Measurements from ENCODE around the gene OPCML. TPM values are rescaled to one million over a fixed set of nuclear protein-coding genes. Genes with fewer than 3 reads are reported as not detected.

The OPCML gene
- total RNA-seq, 1 experiment from 2014 or later, result not detected

DNA sequence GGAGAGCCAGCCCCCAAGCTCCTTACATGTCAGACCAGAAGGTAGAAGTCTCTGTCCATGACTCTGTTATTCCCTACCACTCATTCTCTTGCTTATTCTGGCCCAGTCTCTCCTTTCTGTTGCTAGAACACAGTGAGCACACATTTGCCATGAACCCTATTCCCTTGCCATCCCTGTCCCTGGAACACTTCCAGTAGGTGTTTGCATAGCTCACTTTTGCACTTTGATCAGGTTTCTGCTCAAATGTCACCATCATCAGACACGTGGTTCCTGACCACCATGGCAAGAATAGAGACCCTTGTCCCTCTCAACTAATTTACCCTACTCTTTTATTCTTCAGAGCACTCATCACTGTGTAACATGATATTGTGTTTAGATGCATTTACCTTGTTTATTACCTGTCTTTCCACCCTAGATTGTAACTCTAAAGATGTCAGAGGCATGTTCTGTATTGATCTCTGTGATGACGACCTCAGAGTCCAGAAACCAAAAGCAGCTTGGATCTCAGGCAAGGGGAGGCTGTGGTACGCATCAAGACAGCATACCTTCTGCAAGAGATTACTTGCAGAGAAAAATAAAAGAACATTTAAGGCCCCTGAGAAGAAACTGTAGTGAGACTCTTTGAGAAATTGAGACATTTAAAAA, 606.4 kb downstream of the OPCML start:
- H3K9me3 ChIP-seq (ENCODE audit: control insufficient read depth, insufficient read depth, low read depth, low read length), result no peaks in the 10 kb centered on the region
- ChIA-PET CTCF (no interaction called here), POLR2A (no interaction called here)
- H3K36me3 ChIP-seq (ENCODE audit: control insufficient read depth, insufficient read depth, low read length), result no peaks in the 10 kb centered on the region
- in situ Hi-C loops (cut with HindIII; ENCODE audit: low pct_unique_long_range_greater_than_20kb, low sequenced_read_pairs), result no loop called here
- no peaks in the 10 kb centered on the region for H3K27me3 ChIP-seq (ENCODE audit: control insufficient read depth, insufficient read depth, low read length)
- ATAC-seq, result no peak
- no peaks in the 10 kb centered on the region for H3K4me1 ChIP-seq (ENCODE audit: control insufficient read depth, insufficient read depth, low read length)
- intact Hi-C loops (cut with micrococcal nuclease; ENCODE audit: unreplicated experiment), result no loop called here
- BruUV-seq (replicated peaks), result no TSS peak
- H3K27ac ChIP-seq (ENCODE audit: low read length), result no peak overlapping the region
- no peak overlapping the region for H3K4me3 ChIP-seq (ENCODE audit: low read depth in 2 of 2, low read length in 2 of 2)
- DNase-seq (ENCODE audit: low read depth, low spot score), result no peak
- TF ChIP-seq POLR2AphosphoS5 (IDR thresholded peaks at IDR 0.05; ENCODE audit: low read depth, low read length) (no peak), TCF7L2 (IDR thresholded peaks at IDR 0.05; ENCODE audit: low read depth, low read length) (no peak), SIN3A (IDR thresholded peaks at IDR 0.05; ENCODE audit: borderline replicate concordance, insufficient read depth, low read depth, low read length) (no peak)
- TF ChIP-seq, protein P1, sequence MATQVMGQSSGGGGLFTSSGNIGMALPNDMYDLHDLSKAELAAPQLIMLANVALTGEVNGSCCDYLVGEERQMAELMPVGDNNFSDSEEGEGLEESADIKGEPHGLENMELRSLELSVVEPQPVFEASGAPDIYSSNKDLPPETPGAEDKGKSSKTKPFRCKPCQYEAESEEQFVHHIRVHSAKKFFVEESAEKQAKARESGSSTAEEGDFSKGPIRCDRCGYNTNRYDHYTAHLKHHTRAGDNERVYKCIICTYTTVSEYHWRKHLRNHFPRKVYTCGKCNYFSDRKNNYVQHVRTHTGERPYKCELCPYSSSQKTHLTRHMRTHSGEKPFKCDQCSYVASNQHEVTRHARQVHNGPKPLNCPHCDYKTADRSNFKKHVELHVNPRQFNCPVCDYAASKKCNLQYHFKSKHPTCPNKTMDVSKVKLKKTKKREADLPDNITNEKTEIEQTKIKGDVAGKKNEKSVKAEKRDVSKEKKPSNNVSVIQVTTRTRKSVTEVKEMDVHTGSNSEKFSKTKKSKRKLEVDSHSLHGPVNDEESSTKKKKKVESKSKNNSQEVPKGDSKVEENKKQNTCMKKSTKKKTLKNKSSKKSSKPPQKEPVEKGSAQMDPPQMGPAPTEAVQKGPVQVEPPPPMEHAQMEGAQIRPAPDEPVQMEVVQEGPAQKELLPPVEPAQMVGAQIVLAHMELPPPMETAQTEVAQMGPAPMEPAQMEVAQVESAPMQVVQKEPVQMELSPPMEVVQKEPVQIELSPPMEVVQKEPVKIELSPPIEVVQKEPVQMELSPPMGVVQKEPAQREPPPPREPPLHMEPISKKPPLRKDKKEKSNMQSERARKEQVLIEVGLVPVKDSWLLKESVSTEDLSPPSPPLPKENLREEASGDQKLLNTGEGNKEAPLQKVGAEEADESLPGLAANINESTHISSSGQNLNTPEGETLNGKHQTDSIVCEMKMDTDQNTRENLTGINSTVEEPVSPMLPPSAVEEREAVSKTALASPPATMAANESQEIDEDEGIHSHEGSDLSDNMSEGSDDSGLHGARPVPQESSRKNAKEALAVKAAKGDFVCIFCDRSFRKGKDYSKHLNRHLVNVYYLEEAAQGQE (IDR thresholded peaks at IDR 0.05; ENCODE audit: insufficient read depth in 1 of 2, low read depth in 2 of 2, low read length in 1 of 2), result no peak
- TF ChIP-seq, protein P2, sequence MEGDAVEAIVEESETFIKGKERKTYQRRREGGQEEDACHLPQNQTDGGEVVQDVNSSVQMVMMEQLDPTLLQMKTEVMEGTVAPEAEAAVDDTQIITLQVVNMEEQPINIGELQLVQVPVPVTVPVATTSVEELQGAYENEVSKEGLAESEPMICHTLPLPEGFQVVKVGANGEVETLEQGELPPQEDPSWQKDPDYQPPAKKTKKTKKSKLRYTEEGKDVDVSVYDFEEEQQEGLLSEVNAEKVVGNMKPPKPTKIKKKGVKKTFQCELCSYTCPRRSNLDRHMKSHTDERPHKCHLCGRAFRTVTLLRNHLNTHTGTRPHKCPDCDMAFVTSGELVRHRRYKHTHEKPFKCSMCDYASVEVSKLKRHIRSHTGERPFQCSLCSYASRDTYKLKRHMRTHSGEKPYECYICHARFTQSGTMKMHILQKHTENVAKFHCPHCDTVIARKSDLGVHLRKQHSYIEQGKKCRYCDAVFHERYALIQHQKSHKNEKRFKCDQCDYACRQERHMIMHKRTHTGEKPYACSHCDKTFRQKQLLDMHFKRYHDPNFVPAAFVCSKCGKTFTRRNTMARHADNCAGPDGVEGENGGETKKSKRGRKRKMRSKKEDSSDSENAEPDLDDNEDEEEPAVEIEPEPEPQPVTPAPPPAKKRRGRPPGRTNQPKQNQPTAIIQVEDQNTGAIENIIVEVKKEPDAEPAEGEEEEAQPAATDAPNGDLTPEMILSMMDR (IDR thresholded peaks at IDR 0.05), result no peak

DNA sequence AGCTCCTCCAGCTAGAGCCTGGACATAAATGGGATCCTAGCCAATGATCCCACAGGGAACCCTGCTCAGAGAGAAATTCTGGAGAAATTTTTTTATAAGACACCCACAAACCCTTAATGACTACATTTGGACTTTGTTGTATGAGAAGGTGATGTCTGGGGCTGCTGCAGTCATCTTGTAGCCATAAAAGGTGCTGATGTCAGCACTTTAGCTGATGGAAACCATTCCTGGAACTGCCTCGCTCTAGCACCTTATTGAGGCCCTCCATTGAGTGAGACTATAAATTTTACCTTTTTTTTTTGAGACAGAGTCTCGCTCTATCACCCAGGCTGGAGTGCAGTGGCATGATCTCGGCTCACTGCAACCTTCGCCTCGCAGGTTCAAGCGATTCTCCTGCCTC, 610.7 kb downstream of the OPCML start:
- in situ Hi-C loops (cut with HindIII; ENCODE audit: low pct_unique_long_range_greater_than_20kb, low sequenced_read_pairs) (no loop called here), intact Hi-C loops (cut with micrococcal nuclease; ENCODE audit: unreplicated experiment) (no loop called here)
- ChIA-PET CTCF (no interaction called here), POLR2A (no interaction called here)
- H3K9me3 ChIP-seq (ENCODE audit: control insufficient read depth, insufficient read depth, low read depth, low read length), result no peaks in the 10 kb centered on the region
- no peak for ATAC-seq
- DNase-seq (ENCODE audit: low read depth, low spot score), result no peak
- no peak overlapping the region for H3K4me3 ChIP-seq (ENCODE audit: low read depth in 2 of 2, low read length in 2 of 2)
- H3K27ac ChIP-seq (ENCODE audit: low read length), result no peak overlapping the region
- no peaks in the 10 kb centered on the region for H3K4me1 ChIP-seq (ENCODE audit: control insufficient read depth, insufficient read depth, low read length)
- no peak for TF ChIP-seq SIN3A (IDR thresholded peaks at IDR 0.05; ENCODE audit: borderline replicate concordance, insufficient read depth, low read depth, low read length)
- TF ChIP-seq, protein P1 (IDR thresholded peaks at IDR 0.05; ENCODE audit: insufficient read depth in 1 of 2, low read depth in 2 of 2, low read length in 1 of 2), result no peak
- H3K27me3 ChIP-seq (ENCODE audit: control insufficient read depth, insufficient read depth, low read length), result no peaks in the 10 kb centered on the region
- H3K36me3 ChIP-seq (ENCODE audit: control insufficient read depth, insufficient read depth, low read length), result no peaks in the 10 kb centered on the region
- BruUV-seq (replicated peaks), result no TSS peak
